HepG2 (cell line): ENCODE results near the gene ECPAS. TPM values are rescaled to one million over a fixed set of nuclear protein-coding genes. Genes with fewer than 3 reads are reported as not detected.

Source experiments
- BCL6 ChIP-seq: IDR thresholded peaks from 2 replicates; pipeline ENCODE4 v1.6.1; 2016; ENCODE audit warnings: missing genetic modification reagents, missing compliant biosample characterization
- FOSL2 ChIP-seq: sonication (generic); formaldehyde crosslinking; IDR thresholded peaks from 2 replicates; pipeline ENCODE4 v1.4.0; 2020; ENCODE audit warnings: missing genetic modification reagents
- HCFC1 ChIP-seq: fragments of 150-350 bp; IDR thresholded peaks from 2 replicates; pipeline ENCODE4 v1.6.1; 2014; ENCODE audit warnings: low read depth, low read length
- ISX ChIP-seq: sonication (generic); formaldehyde crosslinking; conservative IDR thresholded peaks from 2 replicates; pipeline ENCODE4 v1.5.0; 2020; ENCODE audit warnings: missing genetic modification reagents
- KDM5B ChIP-seq: sonication (generic); formaldehyde crosslinking; IDR thresholded peaks from 2 replicates; pipeline ENCODE4 v1.4.0; 2020; ENCODE audit warnings: missing genetic modification reagents, mild to moderate bottlenecking, borderline replicate concordance
- KMT2B ChIP-seq: IDR thresholded peaks from 2 replicates; pipeline ENCODE4 v1.6.1; 2016; ENCODE audit warnings: missing genetic modification reagents, missing compliant biosample characterization
- MTF2 ChIP-seq: sonication (generic); formaldehyde crosslinking; IDR thresholded peaks from 2 replicates; pipeline ENCODE4 v1.5.0; 2020; ENCODE audit warnings: missing genetic modification reagents, borderline replicate concordance
- NCOR1 ChIP-seq: fragments of 200-600 bp; sonication (generic); IDR thresholded peaks from 2 replicates; pipeline ENCODE4 v1.7.0; 2017; ENCODE audit warnings: antibody characterized with exemption, low read length, borderline replicate concordance
- NFE2L1 ChIP-seq: sonication (generic); formaldehyde crosslinking; IDR thresholded peaks from 2 replicates; pipeline ENCODE4 v1.4.0; 2020; ENCODE audit warnings: missing genetic modification reagents, mild to moderate bottlenecking, borderline replicate concordance
- NFRKB ChIP-seq: fragments of 450-650 bp; IDR thresholded peaks from 2 replicates; pipeline ENCODE4 v1.6.1; 2017
- POLR2A ChIP-seq, 2 experiments: IDR thresholded peaks; 2 replicates each; pipeline ENCODE4 v1.6.1; 2011; ENCODE audit warnings: low read depth in 2 of 2, low read length in 2 of 2, mild to moderate bottlenecking in 1 of 2, moderate library complexity in 1 of 2; ENCODE audit not compliant: insufficient read depth in 1 of 2
- TIGD3 ChIP-seq: sonication (generic); formaldehyde crosslinking; IDR thresholded peaks from 2 replicates; pipeline ENCODE4 v1.5.1; 2020; ENCODE audit warnings: mild to moderate bottlenecking, missing genetic modification reagents, borderline replicate concordance
- ZFP37 ChIP-seq: sonication (generic); formaldehyde crosslinking; IDR thresholded peaks from 2 replicates; pipeline ENCODE4 v1.4.0; 2020; ENCODE audit warnings: missing genetic modification reagents, borderline replicate concordance
- ZNF124 ChIP-seq: sonication (generic); formaldehyde crosslinking; IDR thresholded peaks from 2 replicates; pipeline ENCODE4 v1.4.0; 2020; ENCODE audit warnings: missing genetic modification reagents
- ZNF24 ChIP-seq: fragments of 450-650 bp; IDR thresholded peaks from 2 replicates; pipeline ENCODE4 v1.6.1; 2017; ENCODE audit warnings: antibody characterized with exemption, mild to moderate bottlenecking
- ZNF280B ChIP-seq: sonication (generic); formaldehyde crosslinking; IDR thresholded peaks from 2 replicates; pipeline ENCODE4 v1.5.0; 2020; ENCODE audit warnings: missing genetic modification reagents, mild to moderate bottlenecking, borderline replicate concordance
- ZNF687 ChIP-seq: sonication (generic); formaldehyde crosslinking; IDR thresholded peaks from 2 replicates; pipeline ENCODE4 v1.5.1; 2020; ENCODE audit warnings: mild to moderate bottlenecking, missing genetic modification reagents, moderate library complexity
- ZNF720 ChIP-seq: sonication (generic); formaldehyde crosslinking; IDR thresholded peaks from 2 replicates; pipeline ENCODE4 v1.4.0; 2020; ENCODE audit warnings: missing genetic modification reagents
- polyA plus RNA-seq, 8 experiments: library from polyadenylated mRNA; depleted of rRNA in 3 of 8; stranded (reverse) in 7 of 8; unstranded in 1 of 8; fragments of >200 nt; fragmentation: Illumina TruSeq in 4 of 8; extraction: Trizol in 4 of 8; gene quantifications; 2 replicates each; pipeline versions ENCODE4 v1.2.1 to v1.2.3, GENCODE V29; 2011 to 2016; ENCODE audit warnings: low read depth in 4 of 8, missing spikeins in 1 of 8, mixed read lengths in 1 of 8; ENCODE audit not compliant: insufficient read depth in 1 of 8
- total RNA-seq, 5 experiments: library from RNA; depleted of rRNA; stranded (reverse); fragments of >200 nt; fragmentation: Illumina TruSeq; extraction: Trizol; gene quantifications; 2 replicates each; pipeline ENCODE4 v1.2.3, GENCODE V29; 2016; ENCODE audit warnings: low read depth in 1 of 5
- TF ChIP-seq, protein P1 (sequence below): sonication (generic); formaldehyde crosslinking; conservative IDR thresholded peaks from 2 replicates; pipeline ENCODE4 v1.8.0; 2022; ENCODE audit warnings: missing genetic modification reagents
- TF ChIP-seq, protein P2 (sequence below): sonication (generic); formaldehyde crosslinking; IDR thresholded peaks from 2 replicates; pipeline ENCODE4 v1.8.0; 2022; ENCODE audit warnings: missing genetic modification reagents, mild to moderate bottlenecking, borderline replicate concordance

Gene ECPAS
- total and polyA plus RNA-seq, 2 of the 13 experiments (the other 11 are each of a cell fraction or from before 2014, with no cell fraction given) = 35.3 to 58.0 TPM

DNA sequence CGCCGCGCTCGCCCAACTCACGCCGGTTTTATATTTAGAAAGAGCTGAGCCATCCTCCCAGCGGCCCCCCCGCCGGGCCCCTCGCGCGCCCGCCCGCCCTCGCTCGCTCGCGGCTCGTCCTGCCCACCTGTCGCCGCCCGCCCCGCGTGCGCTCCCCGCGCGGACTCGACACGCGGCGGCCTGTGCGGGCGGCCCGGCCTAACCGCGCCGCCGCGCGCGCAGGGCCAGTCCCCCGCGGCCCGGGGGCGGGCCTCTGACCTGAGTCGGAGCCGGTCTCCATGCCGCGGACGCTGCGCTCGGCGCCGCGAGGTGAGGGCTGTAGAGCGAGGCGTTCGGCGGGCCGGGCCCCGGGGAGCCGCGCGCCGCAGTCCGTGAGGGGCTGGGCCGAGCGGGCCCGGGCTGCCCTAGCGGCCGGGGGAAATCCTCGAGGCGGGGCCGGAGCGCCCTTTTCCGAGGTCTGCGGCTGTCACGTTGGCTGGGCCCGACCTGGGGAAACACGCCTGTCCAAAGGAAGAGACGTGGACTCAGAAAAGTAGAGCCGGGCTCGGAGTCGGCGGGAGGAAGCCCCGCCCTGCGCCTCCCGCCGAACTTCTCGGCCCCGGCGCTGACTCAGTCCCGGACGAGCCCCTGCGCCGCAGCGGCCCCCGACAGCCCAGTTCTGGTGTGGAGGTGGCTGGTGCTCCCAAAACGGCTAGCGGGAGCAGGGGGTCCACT lies at the start of gene ECPAS (continued):
- TF ChIP-seq ZNF24 = no peak
- TF ChIP-seq BCL6 = peak; percentile 53
- TF ChIP-seq KDM5B (CRISPR knock-in tag) = peak; percentile 76
- peak; percentile 64 for TF ChIP-seq KMT2B (CRISPR knock-in tag)
- no peak for TF ChIP-seq NCOR1
- TF ChIP-seq FOSL2 (CRISPR knock-in tag) = peak; percentile 86
- TF ChIP-seq POLR2A (IDR thresholded peaks at IDR 0.05; ENCODE audit: insufficient read depth in 1 of 2, low read depth in 2 of 2, low read length in 2 of 2) = peak; percentile 70 to 84
- TF ChIP-seq NFE2L1 (CRISPR knock-in tag) = no peak
- TF ChIP-seq NFRKB = no peak
- no peak for TF ChIP-seq ZNF720
- TF ChIP-seq ZFP37 = no peak; the same call in 1 of the 2 replicates
- TF ChIP-seq TIGD3 (CRISPR knock-in tag) = no peak
- 0 out of 2 replicates have a peak, but pooled peaks have one; percentile 41 for TF ChIP-seq ZNF124
- TF ChIP-seq, protein P1, sequence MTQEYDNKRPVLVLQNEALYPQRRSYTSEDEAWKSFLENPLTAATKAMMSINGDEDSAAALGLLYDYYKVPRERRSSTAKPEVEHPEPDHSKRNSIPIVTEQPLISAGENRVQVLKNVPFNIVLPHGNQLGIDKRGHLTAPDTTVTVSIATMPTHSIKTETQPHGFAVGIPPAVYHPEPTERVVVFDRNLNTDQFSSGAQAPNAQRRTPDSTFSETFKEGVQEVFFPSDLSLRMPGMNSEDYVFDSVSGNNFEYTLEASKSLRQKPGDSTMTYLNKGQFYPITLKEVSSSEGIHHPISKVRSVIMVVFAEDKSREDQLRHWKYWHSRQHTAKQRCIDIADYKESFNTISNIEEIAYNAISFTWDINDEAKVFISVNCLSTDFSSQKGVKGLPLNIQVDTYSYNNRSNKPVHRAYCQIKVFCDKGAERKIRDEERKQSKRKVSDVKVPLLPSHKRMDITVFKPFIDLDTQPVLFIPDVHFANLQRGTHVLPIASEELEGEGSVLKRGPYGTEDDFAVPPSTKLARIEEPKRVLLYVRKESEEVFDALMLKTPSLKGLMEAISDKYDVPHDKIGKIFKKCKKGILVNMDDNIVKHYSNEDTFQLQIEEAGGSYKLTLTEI (CRISPR knock-in tag) = no peak
- TF ChIP-seq, protein P2, sequence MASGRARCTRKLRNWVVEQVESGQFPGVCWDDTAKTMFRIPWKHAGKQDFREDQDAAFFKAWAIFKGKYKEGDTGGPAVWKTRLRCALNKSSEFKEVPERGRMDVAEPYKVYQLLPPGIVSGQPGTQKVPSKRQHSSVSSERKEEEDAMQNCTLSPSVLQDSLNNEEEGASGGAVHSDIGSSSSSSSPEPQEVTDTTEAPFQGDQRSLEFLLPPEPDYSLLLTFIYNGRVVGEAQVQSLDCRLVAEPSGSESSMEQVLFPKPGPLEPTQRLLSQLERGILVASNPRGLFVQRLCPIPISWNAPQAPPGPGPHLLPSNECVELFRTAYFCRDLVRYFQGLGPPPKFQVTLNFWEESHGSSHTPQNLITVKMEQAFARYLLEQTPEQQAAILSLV = peak; percentile 70; the same call in 1 of the 2 replicates
- peak; percentile 75; the same call in 1 of the 2 replicates for TF ChIP-seq ZNF280B (CRISPR knock-in tag)
- peak; percentile 83 for TF ChIP-seq ZNF687 (CRISPR knock-in tag)
- TF ChIP-seq MTF2 = no peak
- 0 out of 2 replicates have a peak, but pooled peaks have one; percentile 7 for TF ChIP-seq HCFC1
- TF ChIP-seq ISX (CRISPR knock-in tag) = 0 out of 2 replicates have a peak, but pooled peaks have one; percentile 18
